BLaER1 (cell line): ENCODE results near the gene NUP205.
A peak's percentile ranks its signal among the peaks of the same experiment; 100 is the strongest.

Experiments used
- H3K27ac ChIP-seq: shearing (Covaris generic); formaldehyde crosslinking; 2 replicates; pipeline ENCODE4 v1.8.1; 2022
- H3K27me3 ChIP-seq: shearing (Covaris generic); formaldehyde crosslinking; 2 replicates; pipeline ENCODE4 v1.8.1; 2022
- H3K36me3 ChIP-seq: shearing (Covaris generic); formaldehyde crosslinking; 2 replicates; pipeline ENCODE4 v1.8.1; 2022
- H3K4me1 ChIP-seq: shearing (Covaris generic); formaldehyde crosslinking; 2 replicates; pipeline ENCODE4 v1.8.1; 2022
- H3K4me2 ChIP-seq: shearing (Covaris generic); formaldehyde crosslinking; 2 replicates; pipeline ENCODE4 v1.8.1; 2022
- H3K4me3 ChIP-seq: shearing (Covaris generic); formaldehyde crosslinking; 2 replicates; pipeline ENCODE4 v1.8.1; 2022
- H3K9ac ChIP-seq: shearing (Covaris generic); formaldehyde crosslinking; 2 replicates; pipeline ENCODE4 v1.8.1; 2022
- H3K9me3 ChIP-seq: shearing (Covaris generic); formaldehyde crosslinking; 2 replicates; pipeline ENCODE4 v1.8.1; 2022
- H4K20me1 ChIP-seq: shearing (Covaris generic); formaldehyde crosslinking; 2 replicates; pipeline ENCODE4 v1.8.1; 2022
- Cebpa-rat ChIP-seq: shearing (Covaris generic); IDR thresholded peaks from 2 replicates; pipeline ENCODE4 v1.8.1; 2022

NUP205 gene, protein sequence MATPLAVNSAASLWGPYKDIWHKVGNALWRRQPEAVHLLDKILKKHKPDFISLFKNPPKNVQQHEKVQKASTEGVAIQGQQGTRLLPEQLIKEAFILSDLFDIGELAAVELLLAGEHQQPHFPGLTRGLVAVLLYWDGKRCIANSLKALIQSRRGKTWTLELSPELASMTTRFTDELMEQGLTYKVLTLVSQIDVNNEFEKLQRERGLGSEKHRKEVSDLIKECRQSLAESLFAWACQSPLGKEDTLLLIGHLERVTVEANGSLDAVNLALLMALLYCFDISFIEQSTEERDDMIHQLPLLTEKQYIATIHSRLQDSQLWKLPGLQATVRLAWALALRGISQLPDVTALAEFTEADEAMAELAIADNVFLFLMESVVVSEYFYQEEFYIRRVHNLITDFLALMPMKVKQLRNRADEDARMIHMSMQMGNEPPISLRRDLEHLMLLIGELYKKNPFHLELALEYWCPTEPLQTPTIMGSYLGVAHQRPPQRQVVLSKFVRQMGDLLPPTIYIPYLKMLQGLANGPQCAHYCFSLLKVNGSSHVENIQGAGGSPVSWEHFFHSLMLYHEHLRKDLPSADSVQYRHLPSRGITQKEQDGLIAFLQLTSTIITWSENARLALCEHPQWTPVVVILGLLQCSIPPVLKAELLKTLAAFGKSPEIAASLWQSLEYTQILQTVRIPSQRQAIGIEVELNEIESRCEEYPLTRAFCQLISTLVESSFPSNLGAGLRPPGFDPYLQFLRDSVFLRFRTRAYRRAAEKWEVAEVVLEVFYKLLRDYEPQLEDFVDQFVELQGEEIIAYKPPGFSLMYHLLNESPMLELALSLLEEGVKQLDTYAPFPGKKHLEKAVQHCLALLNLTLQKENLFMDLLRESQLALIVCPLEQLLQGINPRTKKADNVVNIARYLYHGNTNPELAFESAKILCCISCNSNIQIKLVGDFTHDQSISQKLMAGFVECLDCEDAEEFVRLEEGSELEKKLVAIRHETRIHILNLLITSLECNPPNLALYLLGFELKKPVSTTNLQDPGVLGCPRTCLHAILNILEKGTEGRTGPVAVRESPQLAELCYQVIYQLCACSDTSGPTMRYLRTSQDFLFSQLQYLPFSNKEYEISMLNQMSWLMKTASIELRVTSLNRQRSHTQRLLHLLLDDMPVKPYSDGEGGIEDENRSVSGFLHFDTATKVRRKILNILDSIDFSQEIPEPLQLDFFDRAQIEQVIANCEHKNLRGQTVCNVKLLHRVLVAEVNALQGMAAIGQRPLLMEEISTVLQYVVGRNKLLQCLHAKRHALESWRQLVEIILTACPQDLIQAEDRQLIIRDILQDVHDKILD (N-terminal part only)

DNA sequence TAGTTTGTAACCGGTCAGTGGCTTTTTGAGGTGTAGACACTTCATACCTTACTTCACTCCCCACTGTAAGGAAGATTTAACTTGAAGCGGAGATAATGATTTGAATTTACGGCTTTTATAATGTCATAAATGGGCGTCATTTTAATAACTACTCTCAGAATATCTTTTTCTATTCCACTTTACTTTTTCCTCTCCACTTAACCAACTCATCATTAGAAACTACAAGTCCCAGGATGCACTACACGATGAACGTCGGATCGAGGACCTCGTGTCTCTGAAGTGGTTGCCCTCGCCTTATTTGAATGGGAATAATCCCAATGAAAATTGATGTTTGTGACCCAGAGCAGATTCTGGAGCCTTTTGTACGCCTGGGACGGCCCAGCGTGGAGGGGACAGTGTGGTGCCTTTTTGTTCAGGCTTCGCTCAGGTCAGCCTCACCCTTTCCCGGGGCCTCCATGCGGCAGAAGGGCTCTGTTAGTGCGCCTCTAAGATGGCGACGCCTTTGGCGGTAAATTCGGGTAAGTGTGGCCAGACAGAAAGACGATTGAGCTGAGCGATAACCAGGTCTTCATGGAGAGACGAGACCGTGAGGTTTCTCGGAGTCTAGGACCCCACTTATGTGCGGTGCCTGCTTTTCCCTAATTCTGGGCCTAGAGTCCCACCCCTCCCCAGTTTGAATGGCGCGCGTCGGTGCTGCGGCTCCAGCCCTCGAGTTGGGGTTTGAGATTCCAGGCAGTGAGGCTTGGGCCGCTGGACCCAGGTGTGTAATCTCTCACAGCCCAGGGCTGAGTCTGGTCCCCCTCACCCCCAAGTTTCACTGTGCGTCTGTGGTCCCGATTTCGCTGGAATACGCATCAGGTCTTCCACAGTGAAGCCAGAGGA is at the start of gene NUP205:
Gene NUP205, plus strand, starts transcription at position 463 of the 882 bp plus-strand sequence. Its CDS starts 28 bp downstream, at position 491.
- peaks cover 33% of the 10 kb centered on the region for H4K20me1 ChIP-seq
- peak within 1 kb of the TSS; percentile 99 for H3K27ac ChIP-seq
- no peaks in the 10 kb centered on the region for H3K9me3 ChIP-seq
- no peak for TF ChIP-seq Cebpa-rat
- H3K4me1 ChIP-seq: peaks cover 33% of the 10 kb centered on the region
- H3K4me2 ChIP-seq: peak within 1 kb of the TSS; percentile 82
- peaks cover 15% of the 10 kb centered on the region for H3K36me3 ChIP-seq
- peak within 1 kb of the TSS; percentile 98 for H3K9ac ChIP-seq
- peak within 1 kb of the TSS; percentile 94 for H3K4me3 ChIP-seq
- H3K27me3 ChIP-seq: no peaks in the 10 kb centered on the region

GRCh38 chr7:135508883-135509588 is 48.7 kb upstream of the NUP205 start:
- Histone ChIP-seq H3K4me1 (peaks cover 27% of the 10 kb centered on the region), H3K9ac (peak overlapping the region; percentile 96)
- no peak for TF ChIP-seq Cebpa-rat

DNA sequence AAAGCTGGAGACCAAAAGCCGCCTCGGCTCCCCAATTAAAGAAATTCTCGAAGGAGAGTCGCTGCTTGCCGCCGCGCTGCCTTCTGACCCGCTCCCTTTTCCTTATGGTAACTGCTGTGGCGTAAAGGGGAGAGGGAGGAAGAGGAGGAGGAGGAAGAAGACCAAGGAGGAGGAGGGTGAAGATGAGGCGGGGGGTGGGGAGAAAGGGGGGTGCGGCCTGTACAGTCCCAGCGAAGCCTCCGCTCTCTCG is 48.2 kb upstream of the NUP205 start:
- H3K4me2 ChIP-seq: peak overlapping the region; percentile 91
- H3K27me3 ChIP-seq: no peaks in the 10 kb centered on the region
- H3K9ac ChIP-seq: peak overlapping the region; percentile 96
- H3K4me1 ChIP-seq: peaks cover 27% of the 10 kb centered on the region
- H3K36me3 ChIP-seq: peaks cover 5% of the 10 kb centered on the region
- peak overlapping the region; percentile 94 for H3K27ac ChIP-seq
- H4K20me1 ChIP-seq: peaks cover 32% of the 10 kb centered on the region
- H3K9me3 ChIP-seq: no peaks in the 10 kb centered on the region
- H3K4me3 ChIP-seq: peak overlapping the region; percentile 90
- TF ChIP-seq Cebpa-rat: no peak

More at GRCh38 chr7:135508883-135509588, 48.7 kb upstream of the NUP205 start:
- H3K36me3 ChIP-seq: peaks cover 5% of the 10 kb centered on the region
- H3K27ac ChIP-seq: peak overlapping the region; percentile 94
- H3K4me2 ChIP-seq: peak overlapping the region; percentile 91
- peaks cover 32% of the 10 kb centered on the region for H4K20me1 ChIP-seq
- H3K9me3 ChIP-seq: no peaks in the 10 kb centered on the region
- peak overlapping the region; percentile 90 for H3K4me3 ChIP-seq
- no peaks in the 10 kb centered on the region for H3K27me3 ChIP-seq

- H3K4me1 ChIP-seq: peaks cover 27% of the 10 kb centered on the region
- TF ChIP-seq Cebpa-rat: no peak
- H3K9ac ChIP-seq: peak within 1 kb of the TSS; percentile 96
- peak within 1 kb of the TSS; percentile 90 for H3K4me3 ChIP-seq
- H3K27me3 ChIP-seq: no peaks in the 10 kb centered on the region
- peaks cover 32% of the 10 kb centered on the region for H4K20me1 ChIP-seq
- H3K36me3 ChIP-seq: peaks cover 5% of the 10 kb centered on the region
- H3K4me2 ChIP-seq: peak within 1 kb of the TSS; percentile 96
- no peaks in the 10 kb centered on the region for H3K9me3 ChIP-seq
- H3K27ac ChIP-seq: peak within 1 kb of the TSS; percentile 94
Observed at GRCh38 chr7:135509839-135510591, 47.7 kb upstream of the NUP205 start, which contains the start of gene CNOT4. Gene CNOT4, minus strand, starts transcription at chr7:135510102. Its CDS starts 71,771 bp downstream, at chr7:135438331.

DNA sequence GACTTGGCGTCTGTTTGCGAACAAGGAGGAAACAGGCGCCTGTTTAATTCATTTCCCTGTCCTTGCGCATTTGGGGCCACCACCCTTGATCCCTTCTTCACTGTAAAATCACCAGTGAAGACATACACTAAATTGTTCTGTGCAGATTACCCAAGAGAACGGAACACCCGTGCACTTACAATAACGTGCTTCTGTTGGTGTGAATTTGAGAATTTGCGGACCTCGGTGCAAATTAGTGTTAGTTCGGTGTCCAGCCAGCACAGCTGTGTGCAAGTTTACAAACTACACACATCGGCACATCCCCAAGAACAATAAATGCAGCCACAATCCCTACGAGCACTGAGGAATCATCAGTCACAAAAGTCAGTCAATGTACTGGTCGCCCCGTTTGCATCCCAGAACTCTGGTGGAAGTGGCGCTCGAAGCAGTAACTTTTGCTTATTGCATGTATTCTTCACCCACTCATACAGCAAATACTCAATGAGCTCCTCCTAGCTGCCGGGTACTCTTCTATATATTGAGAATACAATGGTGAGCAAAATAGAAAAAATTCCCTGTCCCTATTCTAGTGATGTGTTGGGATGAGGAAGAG is 47.0 kb upstream of the NUP205 start:
- Histone ChIP-seq H3K27me3 (no peaks in the 10 kb centered on the region), H3K9ac (peak overlapping the region; percentile 70), H4K20me1 (peaks cover 32% of the 10 kb centered on the region), H3K4me1 (peaks cover 27% of the 10 kb centered on the region), H3K36me3 (no peaks in the 10 kb centered on the region), H3K4me2 (peak overlapping the region; percentile 96), H3K4me3 (peak overlapping the region; percentile 90), H3K27ac (peak overlapping the region; percentile 22; the same call in 1 of the 2 replicates), H3K9me3 (no peaks in the 10 kb centered on the region)
- no peak for TF ChIP-seq Cebpa-rat

GRCh38 chr7:135512135-135512887 is 45.4 kb upstream of the NUP205 start:
- H3K9ac ChIP-seq: no peak overlapping the region
- peaks cover 21% of the 10 kb centered on the region for H4K20me1 ChIP-seq
- H3K27me3 ChIP-seq: no peaks in the 10 kb centered on the region
- H3K9me3 ChIP-seq: no peaks in the 10 kb centered on the region
- no peak overlapping the region for H3K4me3 ChIP-seq
- H3K4me2 ChIP-seq: no peak overlapping the region
- no peak for TF ChIP-seq Cebpa-rat
- no peak overlapping the region for H3K27ac ChIP-seq
- H3K4me1 ChIP-seq: peaks cover 21% of the 10 kb centered on the region
- no peaks in the 10 kb centered on the region for H3K36me3 ChIP-seq

DNA sequence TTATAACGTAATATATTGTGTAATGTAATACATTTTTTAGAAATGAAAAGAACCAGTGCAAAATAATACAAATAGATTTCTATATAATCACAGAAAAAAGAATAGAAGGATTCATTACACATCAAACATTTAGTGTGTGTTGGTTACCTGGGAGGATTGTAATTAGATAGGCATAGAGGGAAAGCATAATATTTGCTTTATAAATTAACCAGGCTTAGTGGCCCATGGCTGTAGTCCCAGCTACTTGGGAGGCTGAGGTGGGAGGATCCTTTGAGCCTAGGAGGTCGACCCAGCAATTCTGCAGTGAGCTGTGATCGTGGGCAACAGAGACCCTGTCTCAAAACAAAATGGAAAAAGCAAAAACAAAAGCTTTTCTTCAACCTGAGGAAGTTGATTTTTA is 42.9 kb upstream of the NUP205 start:
- H3K4me2 ChIP-seq: no peak overlapping the region
- peaks cover 8% of the 10 kb centered on the region for H3K4me1 ChIP-seq
- no peaks in the 10 kb centered on the region for H3K27me3 ChIP-seq
- TF ChIP-seq Cebpa-rat: no peak
- no peaks in the 10 kb centered on the region for H3K36me3 ChIP-seq
- no peaks in the 10 kb centered on the region for H3K9me3 ChIP-seq
- no peak overlapping the region for H3K4me3 ChIP-seq
- no peak overlapping the region for H3K9ac ChIP-seq
- no peaks in the 10 kb centered on the region for H4K20me1 ChIP-seq
- H3K27ac ChIP-seq: no peak overlapping the region
